Measurements from ENCODE around the gene UNC13C.

UNC13C gene

DNA sequence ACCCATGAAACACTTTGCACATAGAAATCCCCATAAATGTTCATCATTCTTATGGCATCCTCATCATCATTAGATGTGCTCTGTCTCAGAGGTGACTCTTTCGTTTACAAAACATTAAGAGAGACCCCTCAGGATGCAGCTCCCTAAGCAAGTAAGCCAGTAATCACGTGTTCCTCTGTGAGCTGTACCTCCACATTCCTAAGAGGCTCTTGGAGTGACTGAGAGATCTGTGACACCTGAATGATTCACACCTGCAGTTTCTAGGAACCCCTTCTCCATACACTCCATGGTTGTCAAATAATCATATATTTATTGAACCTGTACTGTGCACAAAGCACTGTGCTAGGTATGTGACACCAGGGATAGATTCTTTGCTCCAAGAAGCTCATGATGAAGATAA lies 602.4 kb downstream of the UNC13C start:
- Histone ChIP-seq H3K9ac (ENCODE audit: low read depth, low read length) (no peak overlapping the region), H3K4me3 (ENCODE audit: low read depth, low read length) (no peak overlapping the region), H3K9me3 (ENCODE audit: control insufficient read depth, insufficient read depth, low read length) (no peaks in the 10 kb centered on the region), H3K27me3 (ENCODE audit: control insufficient read depth, insufficient read depth, low read length) (no peaks in the 10 kb centered on the region), H3K27ac (ENCODE audit: low read depth, low read length) (no peak overlapping the region), H3K4me1 (ENCODE audit: control insufficient read depth, insufficient read depth, low read length) (no peaks in the 10 kb centered on the region), H3K36me3 (ENCODE audit: control insufficient read depth, insufficient read depth, low read length) (no peaks in the 10 kb centered on the region)

DNA sequence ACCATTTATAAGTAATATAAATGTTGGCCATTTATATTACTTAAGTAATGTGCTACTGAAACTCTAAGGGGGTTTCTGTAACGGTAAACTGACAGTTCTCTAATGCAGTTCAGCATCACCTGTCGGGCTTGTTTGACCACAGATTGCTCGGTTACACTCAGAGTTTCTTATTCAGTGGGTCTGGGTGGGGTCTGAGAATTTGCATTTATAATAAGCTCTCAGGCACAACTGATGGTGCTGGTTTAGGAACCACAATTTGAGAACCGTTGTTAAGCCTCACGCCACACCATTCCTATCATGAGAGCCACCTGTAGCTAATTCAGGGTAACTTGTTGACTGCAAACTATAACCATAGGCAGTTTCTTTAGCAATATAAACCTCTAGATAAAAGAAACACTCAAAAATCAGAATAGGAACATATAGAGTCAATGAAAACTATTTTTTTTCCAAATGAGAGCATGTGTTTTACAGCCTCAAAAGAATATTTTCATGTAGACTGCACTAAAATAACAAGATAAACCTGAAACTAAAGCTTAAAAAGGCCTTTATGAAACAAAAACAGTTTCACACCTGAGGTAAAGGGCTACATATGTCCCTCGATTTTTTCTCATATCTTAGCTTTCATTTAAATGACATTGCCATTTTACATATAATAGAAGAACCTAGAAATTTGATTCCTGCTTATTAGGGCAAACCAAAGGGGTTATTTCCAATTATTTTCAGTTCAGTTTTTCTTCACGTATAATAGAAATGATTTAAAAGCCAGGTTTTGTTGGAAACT lies 604.8 kb downstream of the UNC13C start:
- Histone ChIP-seq H3K4me3 (ENCODE audit: low read depth, low read length) (no peak overlapping the region), H3K9ac (ENCODE audit: low read depth, low read length) (no peak overlapping the region), H3K27ac (ENCODE audit: low read depth, low read length) (no peak overlapping the region), H3K4me1 (ENCODE audit: control insufficient read depth, insufficient read depth, low read length) (no peaks in the 10 kb centered on the region), H3K9me3 (ENCODE audit: control insufficient read depth, insufficient read depth, low read length) (no peaks in the 10 kb centered on the region), H3K27me3 (ENCODE audit: control insufficient read depth, insufficient read depth, low read length) (no peaks in the 10 kb centered on the region), H3K36me3 (ENCODE audit: control insufficient read depth, insufficient read depth, low read length) (no peaks in the 10 kb centered on the region)

DNA sequence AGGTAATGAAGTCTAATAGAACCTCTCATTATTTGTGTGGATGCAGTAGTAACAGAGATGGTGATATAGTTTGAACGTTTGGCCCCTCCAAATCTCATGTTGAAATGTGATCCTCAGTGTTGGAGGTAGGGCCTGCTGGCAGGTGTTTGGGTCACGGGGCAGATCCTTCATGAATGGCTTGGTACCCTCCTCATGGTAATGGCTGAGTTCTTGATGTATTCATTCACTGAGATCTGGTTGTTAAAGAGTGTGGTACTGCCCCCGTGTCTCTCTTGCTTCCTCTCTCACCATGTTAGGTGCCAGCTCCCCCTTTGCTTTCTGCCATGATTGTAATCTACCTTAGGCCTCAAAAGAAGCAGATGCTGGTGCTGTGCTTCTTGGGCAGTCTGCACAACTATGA lies 606.8 kb downstream of the UNC13C start:
- no peaks in the 10 kb centered on the region for H3K36me3 ChIP-seq (ENCODE audit: control insufficient read depth, insufficient read depth, low read length)
- no peak overlapping the region for H3K27ac ChIP-seq (ENCODE audit: low read depth, low read length)
- H3K4me1 ChIP-seq (ENCODE audit: control insufficient read depth, insufficient read depth, low read length): no peaks in the 10 kb centered on the region
- no peak overlapping the region for H3K4me3 ChIP-seq (ENCODE audit: low read depth, low read length)
- H3K9me3 ChIP-seq (ENCODE audit: control insufficient read depth, insufficient read depth, low read length): no peaks in the 10 kb centered on the region
- H3K9ac ChIP-seq (ENCODE audit: low read depth, low read length): no peak overlapping the region
- H3K27me3 ChIP-seq (ENCODE audit: control insufficient read depth, insufficient read depth, low read length): no peaks in the 10 kb centered on the region

DNA sequence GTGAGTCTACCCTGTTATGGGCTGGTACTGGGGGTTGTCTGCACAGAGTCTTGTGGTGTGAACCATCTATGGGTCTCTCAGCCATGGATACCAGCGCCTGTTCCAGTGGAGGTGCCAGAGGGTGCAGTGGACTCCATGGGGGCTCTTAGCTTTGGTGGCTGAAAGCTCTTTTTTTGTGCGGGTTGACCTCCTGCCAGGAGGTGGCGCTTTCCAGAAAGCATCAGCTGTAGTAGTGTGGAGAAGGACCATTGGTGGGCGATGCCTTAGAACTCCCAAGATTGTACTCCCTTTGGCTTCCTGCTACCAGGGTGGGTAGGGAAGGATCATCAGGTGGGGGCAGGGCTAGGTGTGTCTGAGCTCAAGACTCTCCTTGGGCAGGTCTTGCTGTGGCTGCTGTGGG lies 615.9 kb downstream of the UNC13C start:
- Histone ChIP-seq H3K9ac (ENCODE audit: low read depth, low read length) (no peak overlapping the region), H3K36me3 (ENCODE audit: control insufficient read depth, insufficient read depth, low read length) (no peaks in the 10 kb centered on the region), H3K4me1 (ENCODE audit: control insufficient read depth, insufficient read depth, low read length) (no peaks in the 10 kb centered on the region), H3K4me3 (ENCODE audit: low read depth, low read length) (no peak overlapping the region), H3K27ac (ENCODE audit: low read depth, low read length) (no peak overlapping the region), H3K27me3 (ENCODE audit: control insufficient read depth, insufficient read depth, low read length) (no peaks in the 10 kb centered on the region), H3K9me3 (ENCODE audit: control insufficient read depth, insufficient read depth, low read length) (no peaks in the 10 kb centered on the region; the same call in 1 of the 2 replicates)

- peaks cover 5% of the 10 kb centered on the region; the same call in 1 of the 2 replicates for H3K27me3 ChIP-seq (ENCODE audit: control insufficient read depth, insufficient read depth, low read length)
- no peaks in the 10 kb centered on the region for H3K36me3 ChIP-seq (ENCODE audit: control insufficient read depth, insufficient read depth, low read length)
- H3K27ac ChIP-seq (ENCODE audit: low read depth, low read length): no peak overlapping the region
- no peaks in the 10 kb centered on the region; the same call in 1 of the 2 replicates for H3K9me3 ChIP-seq (ENCODE audit: control insufficient read depth, insufficient read depth, low read length)
- no peak overlapping the region for H3K9ac ChIP-seq (ENCODE audit: low read depth, low read length)
- H3K4me1 ChIP-seq (ENCODE audit: control insufficient read depth, insufficient read depth, low read length): 0 out of 2 replicates have a peak, but pooled peaks cover under 1% of the 10 kb centered on the region
- H3K4me3 ChIP-seq (ENCODE audit: low read depth, low read length): no peak overlapping the region
These were observed 621.1 kb downstream of the UNC13C start for GRCh38 chr15:54599386-54599785.

- Histone ChIP-seq H3K9ac (ENCODE audit: low read depth, low read length) (no peak overlapping the region), H3K27me3 (ENCODE audit: control insufficient read depth, insufficient read depth, low read length) (peaks cover 5% of the 10 kb centered on the region; the same call in 1 of the 2 replicates), H3K27ac (ENCODE audit: low read depth, low read length) (peak overlapping the region; percentile 60), H3K36me3 (ENCODE audit: control insufficient read depth, insufficient read depth, low read length) (no peaks in the 10 kb centered on the region), H3K9me3 (ENCODE audit: control insufficient read depth, insufficient read depth, low read length) (no peaks in the 10 kb centered on the region), H3K4me1 (ENCODE audit: control insufficient read depth, insufficient read depth, low read length) (peaks cover 14% of the 10 kb centered on the region; the same call in 1 of the 2 replicates), H3K4me3 (ENCODE audit: low read depth, low read length) (no peak overlapping the region)
These were observed 626.8 kb downstream of the UNC13C start for GRCh38 chr15:54605043-54605442.

DNA sequence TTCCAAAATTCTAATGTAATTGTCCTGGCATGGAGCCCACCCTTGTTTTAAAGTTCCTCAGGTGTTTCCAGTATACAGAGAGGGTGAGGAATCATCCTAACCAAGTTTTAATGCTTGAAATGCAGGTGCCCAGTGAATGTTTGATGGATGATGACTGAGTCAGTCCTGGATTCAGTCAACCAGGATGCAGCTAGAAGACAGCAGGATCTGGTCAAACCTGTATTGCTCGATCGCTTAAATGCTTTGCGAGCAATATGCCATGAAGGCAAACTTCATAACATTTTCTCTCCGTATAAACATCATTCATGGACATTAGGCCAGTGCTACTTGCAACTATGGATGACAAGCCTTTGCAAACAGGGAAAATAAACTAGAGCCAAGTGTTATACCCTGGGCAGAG lies 627.3 kb downstream of the UNC13C start:
- no peak overlapping the region for H3K9ac ChIP-seq (ENCODE audit: low read depth, low read length)
- peak overlapping the region; percentile 60 for H3K27ac ChIP-seq (ENCODE audit: low read depth, low read length)
- H3K4me1 ChIP-seq (ENCODE audit: control insufficient read depth, insufficient read depth, low read length): peaks cover 14% of the 10 kb centered on the region; the same call in 1 of the 2 replicates
- no peaks in the 10 kb centered on the region for H3K9me3 ChIP-seq (ENCODE audit: control insufficient read depth, insufficient read depth, low read length)
- H3K27me3 ChIP-seq (ENCODE audit: control insufficient read depth, insufficient read depth, low read length): peaks cover 5% of the 10 kb centered on the region; the same call in 1 of the 2 replicates
- no peak overlapping the region for H3K4me3 ChIP-seq (ENCODE audit: low read depth, low read length)
- H3K36me3 ChIP-seq (ENCODE audit: control insufficient read depth, insufficient read depth, low read length): no peaks in the 10 kb centered on the region

DNA sequence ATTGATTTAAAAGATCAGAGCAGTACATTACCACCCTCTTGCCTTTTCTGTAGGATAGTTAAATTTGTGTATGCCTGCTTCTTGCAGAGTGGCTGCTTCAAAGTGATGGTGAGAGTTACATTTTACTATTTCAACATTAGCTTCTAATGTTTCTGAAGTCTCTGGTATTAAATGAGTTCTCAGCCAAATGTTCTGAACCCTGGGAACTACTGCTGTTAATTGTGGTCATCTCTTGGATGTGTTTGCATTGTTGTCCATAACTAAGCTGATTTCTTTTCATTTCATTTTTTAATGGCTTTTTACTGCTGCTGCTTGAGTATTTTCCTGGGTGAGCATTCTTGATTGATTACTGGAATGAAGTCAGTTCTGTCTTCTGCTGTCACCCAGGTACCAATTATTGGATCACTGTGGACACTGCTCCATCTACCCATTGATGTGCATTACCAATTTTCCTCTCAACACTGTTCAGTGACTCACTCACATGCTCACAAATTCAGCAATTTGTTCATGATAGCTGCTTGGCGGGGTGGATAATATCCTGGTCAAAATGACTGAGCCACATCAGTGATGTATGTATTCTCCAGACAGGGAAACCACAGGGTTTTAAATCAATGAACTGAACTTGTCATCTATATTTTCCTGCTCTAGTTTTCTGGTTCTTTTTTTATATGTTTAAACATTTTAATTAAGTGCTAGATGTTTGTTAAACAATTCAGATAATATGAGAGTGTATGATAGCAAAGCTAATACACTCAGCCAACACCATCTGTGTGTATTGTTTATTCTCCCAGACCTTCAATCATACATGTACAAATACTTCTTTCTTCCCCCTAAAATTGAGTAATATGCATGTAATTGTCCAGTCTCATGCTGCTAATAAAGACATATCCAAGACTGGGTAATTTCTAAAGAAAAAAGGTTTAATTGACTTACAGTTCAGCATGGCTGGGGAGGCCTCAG lies 630.9 kb downstream of the UNC13C start:
- Histone ChIP-seq H3K9ac (ENCODE audit: low read depth, low read length) (no peak overlapping the region), H3K4me3 (ENCODE audit: low read depth, low read length) (no peak overlapping the region), H3K27me3 (ENCODE audit: control insufficient read depth, insufficient read depth, low read length) (no peaks in the 10 kb centered on the region), H3K9me3 (ENCODE audit: control insufficient read depth, insufficient read depth, low read length) (no peaks in the 10 kb centered on the region), H3K27ac (ENCODE audit: low read depth, low read length) (no peak overlapping the region), H3K4me1 (ENCODE audit: control insufficient read depth, insufficient read depth, low read length) (peaks cover 14% of the 10 kb centered on the region; the same call in 1 of the 2 replicates), H3K36me3 (ENCODE audit: control insufficient read depth, insufficient read depth, low read length) (no peaks in the 10 kb centered on the region)

DNA sequence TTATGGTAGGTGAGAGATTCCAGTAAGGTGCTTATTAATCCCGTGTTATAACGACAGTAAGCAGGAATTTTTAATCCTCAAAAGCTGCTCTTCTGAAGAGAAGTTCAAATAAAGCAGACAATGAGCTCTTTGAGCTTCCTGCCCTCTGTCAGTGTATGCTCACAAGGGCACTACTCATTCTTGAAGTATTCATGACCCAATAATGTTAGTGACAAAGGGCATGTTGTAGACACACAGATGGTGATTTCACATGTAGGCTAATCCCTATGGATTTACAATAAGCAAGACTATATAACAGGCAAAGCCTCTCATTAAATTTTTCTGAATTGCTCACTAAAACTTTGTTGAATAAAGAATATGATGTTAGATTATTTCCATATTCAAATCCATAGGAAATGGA lies 639.9 kb downstream of the UNC13C start:
- no peaks in the 10 kb centered on the region for H3K9me3 ChIP-seq (ENCODE audit: control insufficient read depth, insufficient read depth, low read length)
- H3K4me3 ChIP-seq (ENCODE audit: low read depth, low read length): no peak overlapping the region
- H3K36me3 ChIP-seq (ENCODE audit: control insufficient read depth, insufficient read depth, low read length): no peaks in the 10 kb centered on the region
- no peak overlapping the region for H3K9ac ChIP-seq (ENCODE audit: low read depth, low read length)
- H3K27ac ChIP-seq (ENCODE audit: low read depth, low read length): no peak overlapping the region
- H3K27me3 ChIP-seq (ENCODE audit: control insufficient read depth, insufficient read depth, low read length): no peaks in the 10 kb centered on the region
- H3K4me1 ChIP-seq (ENCODE audit: control insufficient read depth, insufficient read depth, low read length): no peaks in the 10 kb centered on the region

DNA sequence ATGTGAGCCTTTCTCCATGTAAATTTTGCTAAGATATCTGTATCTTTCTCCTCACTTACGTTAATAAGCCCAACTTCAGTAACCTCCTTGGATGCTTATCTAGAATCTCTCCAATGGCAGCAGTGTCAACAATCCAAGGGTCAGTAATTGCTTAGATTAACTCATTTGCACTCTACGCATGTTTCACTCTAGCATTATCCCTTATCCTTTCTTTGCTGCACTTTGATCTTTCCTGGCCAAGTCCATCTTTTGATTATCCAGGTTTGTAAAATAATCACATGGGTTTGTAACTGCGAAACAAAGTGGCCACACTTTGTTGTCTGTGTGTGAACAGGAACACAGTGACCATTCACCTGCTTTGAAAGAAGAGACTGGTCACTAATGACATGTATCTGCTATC lies 640.9 kb downstream of the UNC13C start:
- Histone ChIP-seq H3K27ac (ENCODE audit: low read depth, low read length) (no peak overlapping the region), H3K4me3 (ENCODE audit: low read depth, low read length) (no peak overlapping the region), H3K27me3 (ENCODE audit: control insufficient read depth, insufficient read depth, low read length) (no peaks in the 10 kb centered on the region), H3K9me3 (ENCODE audit: control insufficient read depth, insufficient read depth, low read length) (no peaks in the 10 kb centered on the region), H3K4me1 (ENCODE audit: control insufficient read depth, insufficient read depth, low read length) (no peaks in the 10 kb centered on the region), H3K36me3 (ENCODE audit: control insufficient read depth, insufficient read depth, low read length) (no peaks in the 10 kb centered on the region), H3K9ac (ENCODE audit: low read depth, low read length) (no peak overlapping the region)

GRCh38 chr15:54620916-54621315 lies 642.7 kb downstream of the UNC13C start:
- Histone ChIP-seq H3K9ac (ENCODE audit: low read depth, low read length) (no peak overlapping the region), H3K27me3 (ENCODE audit: control insufficient read depth, insufficient read depth, low read length) (no peaks in the 10 kb centered on the region), H3K9me3 (ENCODE audit: control insufficient read depth, insufficient read depth, low read length) (no peaks in the 10 kb centered on the region), H3K4me3 (ENCODE audit: low read depth, low read length) (no peak overlapping the region), H3K36me3 (ENCODE audit: control insufficient read depth, insufficient read depth, low read length) (no peaks in the 10 kb centered on the region), H3K4me1 (ENCODE audit: control insufficient read depth, insufficient read depth, low read length) (no peaks in the 10 kb centered on the region), H3K27ac (ENCODE audit: low read depth, low read length) (no peak overlapping the region)
